Esophagus (tissue), 2 donors: ENCODE results near the gene HERPUD1. TPM values are rescaled to one million over a fixed set of nuclear protein-coding genes. Genes with fewer than 3 reads are reported as not detected.

Source experiments
- H3K27ac ChIP-seq, 2 donors: one replicate each; pipeline ENCODE4 v1.5.1; 2013; ENCODE audit warnings: low read depth in 2 of 2, mild to moderate bottlenecking in 2 of 2, inconsistent platforms in 1 of 2, low read length in 1 of 2, moderate library complexity in 1 of 2
- H3K27me3 ChIP-seq, 2 donors: one replicate each; pipeline ENCODE4 v1.6.1; 2013; ENCODE audit warnings: low read length in 2 of 2, control low read depth in 1 of 2, mild to moderate bottlenecking in 1 of 2; ENCODE audit not compliant: insufficient read depth in 2 of 2, control insufficient read depth in 1 of 2
- H3K36me3 ChIP-seq, 2 donors: one replicate each; pipeline ENCODE4 v1.6.1; 2013; ENCODE audit warnings: low read length in 1 of 2; ENCODE audit not compliant: control insufficient read depth in 2 of 2, insufficient read depth in 2 of 2
- H3K4me1 ChIP-seq, 2 donors: one replicate each; pipeline ENCODE4 v1.6.1; 2013; ENCODE audit warnings: low read length in 1 of 2; ENCODE audit not compliant: control insufficient read depth in 2 of 2, insufficient read depth in 2 of 2
- H3K4me3 ChIP-seq, 2 donors: one replicate each; pipeline ENCODE4 v1.5.1; 2013; ENCODE audit warnings: low read length in 2 of 2, mild to moderate bottlenecking in 2 of 2, low read depth in 1 of 2, moderate library complexity in 1 of 2
- H3K9me3 ChIP-seq, 2 donors: one replicate each; pipeline ENCODE4 v1.6.1; 2013; ENCODE audit warnings: mild to moderate bottlenecking in 2 of 2, low read depth in 1 of 2, low read length in 1 of 2, moderate library complexity in 1 of 2; ENCODE audit not compliant: control insufficient read depth in 2 of 2, insufficient read depth in 1 of 2
- WGBS, 2 donors: extraction: QIAGEN DNeasy Blood & Tissue Kit; methylation state at CpG; one replicate each; pipeline ENCODE4 v1.1.7; 2013; 5-methylcytosine and 5-hydroxymethylcytosine counted together
- polyA plus RNA-seq, 2 donors: library from polyadenylated mRNA; stranded (reverse); fragments of 200-250 nt; gene quantifications; one replicate each; pipeline ENCODE4 v1.2.3, GENCODE V29; 2013
- donor health status: healthy with polysubstance abuse.
- donor health status: Bipolar disorder and iron deficiency.

Gene HERPUD1
- polyA plus RNA-seq, 2 donors, result 25.6 to 45.4 TPM

GRCh38 chr16:56919099-56919800 lies 12.7 kb upstream of the HERPUD1 start:
- Histone ChIP-seq H3K4me1 (peaks cover 8 to 18% of the 10 kb centered on the region in 2 donors), H3K4me3 (no peak overlapping the region), H3K9me3 (no peaks in the 10 kb centered on the region), H3K27me3 (no peaks in the 10 kb centered on the region), H3K36me3 (no peaks in the 10 kb centered on the region), H3K27ac (peak overlapping the region; percentile 73 to 84)
- 50 to 60% methylated on average over 11 of the region's 11 CpGs for WGBS, 2 donors

DNA sequence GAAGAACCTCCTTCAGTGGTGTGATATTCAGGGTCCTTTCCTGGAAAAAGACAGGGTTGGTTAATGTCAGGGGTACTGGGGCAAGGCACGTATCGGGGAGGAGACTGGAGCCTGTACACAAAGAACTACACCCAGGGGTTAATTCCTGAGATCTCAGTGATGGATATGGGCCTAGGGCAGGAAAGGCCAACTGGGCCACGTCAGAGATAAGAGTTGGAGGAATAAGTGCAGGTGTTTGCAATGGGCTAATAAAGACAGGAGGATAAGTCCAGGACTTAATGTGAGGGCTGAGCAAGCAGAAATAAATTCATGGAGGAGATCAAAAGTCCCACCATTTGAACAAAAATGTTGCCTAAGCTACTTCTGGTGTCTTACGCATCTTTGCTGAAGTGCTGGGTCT lies 10.4 kb upstream of the HERPUD1 start:
- H3K27me3 ChIP-seq, result no peaks in the 10 kb centered on the region
- no peak overlapping the region for H3K27ac ChIP-seq
- H3K36me3 ChIP-seq, result no peaks in the 10 kb centered on the region
- H3K4me3 ChIP-seq, result no peak overlapping the region
- peaks cover 6 to 11% of the 10 kb centered on the region in 2 donors for H3K4me1 ChIP-seq
- WGBS, 2 donors, result 67 to 75% methylated on average over 4 of the region's 4 CpGs
- H3K9me3 ChIP-seq, result no peaks in the 10 kb centered on the region

DNA sequence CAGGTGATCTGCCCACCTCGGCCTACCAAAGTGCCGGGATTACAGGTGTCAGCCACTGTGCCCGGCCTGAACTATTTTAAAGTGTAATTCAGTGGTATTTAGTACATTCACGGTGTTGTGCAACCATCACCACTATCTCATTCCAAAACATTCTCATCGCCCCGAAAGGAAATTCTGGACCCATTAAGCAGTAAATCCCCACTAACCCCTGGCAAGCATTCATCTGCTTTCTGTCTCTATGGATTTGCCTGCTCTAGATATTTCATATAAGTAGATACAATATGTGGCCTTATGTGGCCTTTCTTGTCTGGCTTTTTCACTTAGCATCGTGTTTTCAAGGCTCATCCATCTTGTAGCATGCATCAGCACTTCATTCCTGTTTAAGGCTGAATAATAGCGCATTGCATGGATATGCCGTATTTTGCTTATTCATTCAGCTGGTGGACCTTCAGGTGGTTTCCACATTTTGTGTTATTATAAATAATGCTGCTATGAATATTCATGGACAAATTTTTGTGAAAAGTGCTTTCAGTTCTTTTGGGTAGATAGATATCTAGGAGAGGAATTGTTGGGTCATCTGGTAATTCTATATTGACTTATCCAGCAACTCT lies 8.4 kb upstream of the HERPUD1 start:
- WGBS, 2 donors, result 88 to 96% methylated on average over 9 of the region's 9 CpGs
- Histone ChIP-seq H3K4me3 (no peak overlapping the region), H3K27me3 (no peaks in the 10 kb centered on the region), H3K27ac (no peak overlapping the region), H3K9me3 (no peaks in the 10 kb centered on the region), H3K36me3 (no peaks in the 10 kb centered on the region), H3K4me1 (peaks cover 3 to 7% of the 10 kb centered on the region in 2 donors)

DNA sequence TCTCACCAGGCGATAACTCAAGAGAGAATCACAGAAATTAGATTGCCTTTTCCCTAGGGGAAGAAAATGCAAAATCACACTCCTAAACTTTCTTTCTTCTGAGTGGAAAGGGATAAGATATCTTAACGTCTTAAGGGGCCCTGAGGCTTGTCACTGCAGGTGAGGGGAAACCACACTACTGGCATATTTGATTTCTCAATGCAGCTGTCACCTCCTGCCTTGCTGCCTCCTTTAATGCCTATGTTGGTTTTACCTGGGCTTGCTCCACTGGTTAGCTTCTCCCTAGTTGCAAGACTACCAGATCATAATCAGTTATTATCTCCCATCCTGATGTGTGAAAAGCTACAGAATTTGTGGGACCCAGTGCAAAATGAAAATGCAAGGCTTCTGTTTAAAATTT lies 4.5 kb upstream of the HERPUD1 start:
- no peaks in the 10 kb centered on the region for H3K36me3 ChIP-seq
- H3K4me3 ChIP-seq, result no peak overlapping the region
- peaks cover 0 to 3% of the 10 kb centered on the region in 2 donors for H3K4me1 ChIP-seq
- H3K27ac ChIP-seq, result no peak overlapping the region
- H3K27me3 ChIP-seq, result no peaks in the 10 kb centered on the region
- H3K9me3 ChIP-seq, result no peaks in the 10 kb centered on the region
- 62 to 73% methylated on average over 2 of the region's 2 CpGs for WGBS, 2 donors

- no peak overlapping the region for H3K4me3 ChIP-seq
- H3K27ac ChIP-seq, result no peak overlapping the region
- H3K9me3 ChIP-seq, result no peaks in the 10 kb centered on the region
- no peaks in the 10 kb centered on the region for H3K27me3 ChIP-seq
- WGBS, 2 donors, result 95 to 100% methylated on average over 4 of the region's 4 CpGs
- no peaks in the 10 kb centered on the region for H3K36me3 ChIP-seq
- peaks cover 0 to 3% of the 10 kb centered on the region in 2 donors for H3K4me1 ChIP-seq
Observed at GRCh38 chr16:56929639-56930038, 2.3 kb upstream of the HERPUD1 start.

GRCh38 chr16:56930486-56931270 lies 1.3 kb upstream of the HERPUD1 start:
- Histone ChIP-seq H3K4me1 (peaks cover 0 to 3% of the 10 kb centered on the region in 2 donors), H3K27ac (no peak overlapping the region), H3K9me3 (no peaks in the 10 kb centered on the region), H3K27me3 (no peaks in the 10 kb centered on the region), H3K4me3 (no peak overlapping the region), H3K36me3 (no peaks in the 10 kb centered on the region)
- WGBS, 2 donors, result 64 to 85% methylated on average over 15 of the region's 15 CpGs

GRCh38 chr16:56931271-56931891 lies 561 bp upstream of the HERPUD1 start:
- H3K4me3 ChIP-seq, result peak overlapping the region; percentile 43 to 89
- no peaks in the 10 kb centered on the region for H3K27me3 ChIP-seq
- H3K36me3 ChIP-seq, result no peaks in the 10 kb centered on the region
- no peaks in the 10 kb centered on the region for H3K9me3 ChIP-seq
- WGBS, 2 donors, result 17 to 25% methylated on average over 25 of the region's 25 CpGs
- H3K4me1 ChIP-seq, result peaks cover 0 to 3% of the 10 kb centered on the region in 2 donors
- H3K27ac ChIP-seq, result peak overlapping the region; percentile 94 to 98

- H3K36me3 ChIP-seq, result peaks cover 3 to 5% of the 10 kb centered on the region in 2 donors
- WGBS, 2 donors, result 1 to 2% methylated on average over 25 of the region's 25 CpGs
- no peaks in the 10 kb centered on the region for H3K27me3 ChIP-seq
- H3K27ac ChIP-seq, result peak overlapping the region; percentile 98
- no peaks in the 10 kb centered on the region for H3K9me3 ChIP-seq
- H3K4me3 ChIP-seq, result peak overlapping the region; percentile 89
- H3K4me1 ChIP-seq, result peaks cover 0 to 3% of the 10 kb centered on the region in 2 donors
Observed at GRCh38 chr16:56932721-56933619, 1.0 kb downstream of the HERPUD1 start.
